Gastroesophageal sphincter (tissue), 3 donors: ENCODE results near the gene BMP2K.

ENCODE experiments used
- EP300 ChIP-seq: sonication (generic); formaldehyde crosslinking; IDR thresholded peaks from one replicate; pipeline ENCODE4 v1.6.1; 2017; ENCODE audit warnings: antibody characterized with exemption, mild to moderate bottlenecking
- POLR2A ChIP-seq, 2 donors: fragments of 450-650 bp; IDR thresholded peaks; one replicate each; pipeline ENCODE4 v1.6.1; 2017; ENCODE audit warnings: antibody characterized with exemption in 2 of 2, mild to moderate bottlenecking in 2 of 2, moderate library complexity in 1 of 2
- POLR2AphosphoS5 ChIP-seq: sonication (generic); formaldehyde crosslinking; IDR thresholded peaks from one replicate; pipeline ENCODE4 v1.6.1; 2017; ENCODE audit warnings: antibody characterized with exemption
- TF ChIP-seq, protein P1 (sequence below), 4 experiments: fragments of 200-600 bp in 2 of 4; fragments of 450-650 bp in 2 of 4; sonication (generic) in 1 of 4; IDR thresholded peaks; one replicate each; pipeline ENCODE4 v1.5.1; 2017 to 2019; ENCODE audit warnings: antibody characterized with exemption in 4 of 4, mild to moderate bottlenecking in 2 of 4, moderate library complexity in 2 of 4

- TF ChIP-seq, protein P1, sequence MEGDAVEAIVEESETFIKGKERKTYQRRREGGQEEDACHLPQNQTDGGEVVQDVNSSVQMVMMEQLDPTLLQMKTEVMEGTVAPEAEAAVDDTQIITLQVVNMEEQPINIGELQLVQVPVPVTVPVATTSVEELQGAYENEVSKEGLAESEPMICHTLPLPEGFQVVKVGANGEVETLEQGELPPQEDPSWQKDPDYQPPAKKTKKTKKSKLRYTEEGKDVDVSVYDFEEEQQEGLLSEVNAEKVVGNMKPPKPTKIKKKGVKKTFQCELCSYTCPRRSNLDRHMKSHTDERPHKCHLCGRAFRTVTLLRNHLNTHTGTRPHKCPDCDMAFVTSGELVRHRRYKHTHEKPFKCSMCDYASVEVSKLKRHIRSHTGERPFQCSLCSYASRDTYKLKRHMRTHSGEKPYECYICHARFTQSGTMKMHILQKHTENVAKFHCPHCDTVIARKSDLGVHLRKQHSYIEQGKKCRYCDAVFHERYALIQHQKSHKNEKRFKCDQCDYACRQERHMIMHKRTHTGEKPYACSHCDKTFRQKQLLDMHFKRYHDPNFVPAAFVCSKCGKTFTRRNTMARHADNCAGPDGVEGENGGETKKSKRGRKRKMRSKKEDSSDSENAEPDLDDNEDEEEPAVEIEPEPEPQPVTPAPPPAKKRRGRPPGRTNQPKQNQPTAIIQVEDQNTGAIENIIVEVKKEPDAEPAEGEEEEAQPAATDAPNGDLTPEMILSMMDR (IDR thresholded peaks at IDR 0.05): no peak
- TF ChIP-seq POLR2A (IDR thresholded peaks at IDR 0.05) (no peak), POLR2AphosphoS5 (no peak), EP300 (no peak)
Observed at GRCh38 chr4:78939667-78940008, 163.5 kb downstream of the BMP2K start.
